ENCODE measurements around the gene HMGB4.

Gene HMGB4

DNA sequence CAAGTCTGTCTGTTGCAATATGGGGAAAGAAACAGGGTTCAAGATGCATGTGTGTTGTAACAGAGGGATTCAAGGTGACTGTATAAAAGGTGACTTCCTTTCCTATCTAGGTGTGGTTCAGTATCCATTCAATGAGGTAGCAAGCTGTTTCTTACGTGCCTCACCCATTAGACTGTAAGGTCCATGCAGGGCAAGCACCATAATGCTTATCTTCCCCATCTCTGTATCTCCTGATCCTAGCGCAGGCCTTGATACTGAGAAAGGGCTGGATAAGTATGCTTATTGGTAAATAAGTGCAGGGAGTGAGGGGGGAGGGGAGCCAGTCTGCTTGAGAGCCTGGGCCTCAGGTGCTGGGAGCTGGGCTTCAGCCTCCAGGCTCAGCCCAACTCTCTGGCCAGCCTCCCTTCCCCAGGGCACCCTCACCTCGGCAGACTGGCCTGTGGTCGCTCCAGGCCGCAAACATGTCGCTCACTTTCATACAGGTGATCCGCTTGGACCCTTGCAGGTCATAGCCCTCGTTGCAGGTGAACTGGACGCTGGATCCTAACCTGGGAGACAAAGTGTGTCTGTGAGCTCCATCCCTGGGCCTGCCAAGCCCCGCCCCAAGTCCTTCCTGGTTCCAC lies 44.5 kb upstream of the HMGB4 start:
- no peaks in the 10 kb centered on the region for H3K9me3 ChIP-seq (ENCODE audit: control insufficient read depth, insufficient read depth, low read depth, low read length)
- H3K27ac ChIP-seq (ENCODE audit: extremely low read depth, low read depth, low read length), result no peak overlapping the region
- no peak overlapping the region for H3K4me3 ChIP-seq (ENCODE audit: low read depth, low read length)
- ChIA-PET POLR2A (interaction anchor here (0.6 kb wide), 1 partner anchor 403 kb away, joined by 3 read pairs; no protein-coding TSS in a partner anchor), CTCF (no interaction called here)
- no peak for TF ChIP-seq ZBTB1 (tag by site-specific recombination; IDR thresholded peaks at IDR 0.05)
- no peak for TF ChIP-seq ZIC2 (tag by site-specific recombination; IDR thresholded peaks at IDR 0.05)
- TF ChIP-seq GLIS2 (tag by site-specific recombination; IDR thresholded peaks at IDR 0.05), result no peak
- TF ChIP-seq, protein P1, sequence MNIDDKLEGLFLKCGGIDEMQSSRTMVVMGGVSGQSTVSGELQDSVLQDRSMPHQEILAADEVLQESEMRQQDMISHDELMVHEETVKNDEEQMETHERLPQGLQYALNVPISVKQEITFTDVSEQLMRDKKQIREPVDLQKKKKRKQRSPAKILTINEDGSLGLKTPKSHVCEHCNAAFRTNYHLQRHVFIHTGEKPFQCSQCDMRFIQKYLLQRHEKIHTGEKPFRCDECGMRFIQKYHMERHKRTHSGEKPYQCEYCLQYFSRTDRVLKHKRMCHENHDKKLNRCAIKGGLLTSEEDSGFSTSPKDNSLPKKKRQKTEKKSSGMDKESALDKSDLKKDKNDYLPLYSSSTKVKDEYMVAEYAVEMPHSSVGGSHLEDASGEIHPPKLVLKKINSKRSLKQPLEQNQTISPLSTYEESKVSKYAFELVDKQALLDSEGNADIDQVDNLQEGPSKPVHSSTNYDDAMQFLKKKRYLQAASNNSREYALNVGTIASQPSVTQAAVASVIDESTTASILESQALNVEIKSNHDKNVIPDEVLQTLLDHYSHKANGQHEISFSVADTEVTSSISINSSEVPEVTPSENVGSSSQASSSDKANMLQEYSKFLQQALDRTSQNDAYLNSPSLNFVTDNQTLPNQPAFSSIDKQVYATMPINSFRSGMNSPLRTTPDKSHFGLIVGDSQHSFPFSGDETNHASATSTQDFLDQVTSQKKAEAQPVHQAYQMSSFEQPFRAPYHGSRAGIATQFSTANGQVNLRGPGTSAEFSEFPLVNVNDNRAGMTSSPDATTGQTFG (tag by site-specific recombination; IDR thresholded peaks at IDR 0.05; ENCODE audit: borderline replicate concordance), result no peak
- TF ChIP-seq TRIM28 (IDR thresholded peaks at IDR 0.05; ENCODE audit: borderline replicate concordance, low read length), result no peak
- no peaks in the 10 kb centered on the region; the same call in 1 of the 2 replicates for H3K4me1 ChIP-seq (ENCODE audit: control insufficient read depth, insufficient read depth, low read length)
- no peaks in the 10 kb centered on the region for H3K36me3 ChIP-seq (ENCODE audit: control insufficient read depth in 2 of 2, insufficient read depth in 1 of 2, low read length in 2 of 2)

- no peak overlapping the region for H3K4me3 ChIP-seq (ENCODE audit: low read depth, low read length)
- no peaks in the 10 kb centered on the region for H3K9me3 ChIP-seq (ENCODE audit: control insufficient read depth, insufficient read depth, low read depth, low read length)
- ChIA-PET CTCF (no interaction called here), POLR2A (interaction anchor here (0.6 kb wide), 1 partner anchor 403 kb away, joined by 3 read pairs; no protein-coding TSS in a partner anchor)
- H3K27ac ChIP-seq (ENCODE audit: extremely low read depth, low read depth, low read length), result no peak overlapping the region
- no peaks in the 10 kb centered on the region for H3K36me3 ChIP-seq (ENCODE audit: control insufficient read depth in 2 of 2, insufficient read depth in 1 of 2, low read length in 2 of 2)
- H3K4me1 ChIP-seq (ENCODE audit: control insufficient read depth, insufficient read depth, low read length), result no peaks in the 10 kb centered on the region; the same call in 1 of the 2 replicates
- TF ChIP-seq ZSCAN23 (tag by site-specific recombination; IDR thresholded peaks at IDR 0.05), result no peak
- TF ChIP-seq PRDM4 (tag by site-specific recombination; IDR thresholded peaks at IDR 0.05), result no peak
- no peak for TF ChIP-seq HIC1 (tag by site-specific recombination; IDR thresholded peaks at IDR 0.05)
- no peak for TF ChIP-seq ZNF544 (tag by site-specific recombination; IDR thresholded peaks at IDR 0.05)
- no peak for TF ChIP-seq ZNF132 (tag by site-specific recombination; IDR thresholded peaks at IDR 0.05; ENCODE audit: borderline replicate concordance)
- TF ChIP-seq ZNF175 (tag by site-specific recombination; IDR thresholded peaks at IDR 0.05), result no peak
- TF ChIP-seq, protein P1 (tag by site-specific recombination; IDR thresholded peaks at IDR 0.05; ENCODE audit: borderline replicate concordance), result no peak
- no peak for TF ChIP-seq WT1 (tag by site-specific recombination; IDR thresholded peaks at IDR 0.05)
- TF ChIP-seq ZNF473 (tag by site-specific recombination; IDR thresholded peaks at IDR 0.05), result no peak
- no peak for TF ChIP-seq CTCF (tag by site-specific recombination; IDR thresholded peaks at IDR 0.05)
- no peak for TF ChIP-seq ZBTB7A (tag by site-specific recombination; IDR thresholded peaks at IDR 0.05; ENCODE audit: low read depth)
- no peak for TF ChIP-seq ZNF677 (tag by site-specific recombination; IDR thresholded peaks at IDR 0.05)
- no peak for TF ChIP-seq GLIS2 (tag by site-specific recombination; IDR thresholded peaks at IDR 0.05)
- no peak for TF ChIP-seq ZBTB21 (tag by site-specific recombination; IDR thresholded peaks at IDR 0.05)
- no peak for TF ChIP-seq ZNF585B (tag by site-specific recombination; IDR thresholded peaks at IDR 0.05)
- TF ChIP-seq ZNF560 (tag by site-specific recombination; IDR thresholded peaks at IDR 0.05; ENCODE audit: borderline replicate concordance), result no peak
These were observed 44.0 kb upstream of the HMGB4 start for GRCh38 chr1:33819913-33820311.

Data from HEK293 (cell line).